NCI-H446 (cell line): ENCODE data around the gene LONP2.

Source experiments
- DNase-seq, 2 experiments: peaks; one replicate each; lab custom pipeline; 2025; lab: John Stamatoyannopoulos, UW

LONP2 gene

DNA sequence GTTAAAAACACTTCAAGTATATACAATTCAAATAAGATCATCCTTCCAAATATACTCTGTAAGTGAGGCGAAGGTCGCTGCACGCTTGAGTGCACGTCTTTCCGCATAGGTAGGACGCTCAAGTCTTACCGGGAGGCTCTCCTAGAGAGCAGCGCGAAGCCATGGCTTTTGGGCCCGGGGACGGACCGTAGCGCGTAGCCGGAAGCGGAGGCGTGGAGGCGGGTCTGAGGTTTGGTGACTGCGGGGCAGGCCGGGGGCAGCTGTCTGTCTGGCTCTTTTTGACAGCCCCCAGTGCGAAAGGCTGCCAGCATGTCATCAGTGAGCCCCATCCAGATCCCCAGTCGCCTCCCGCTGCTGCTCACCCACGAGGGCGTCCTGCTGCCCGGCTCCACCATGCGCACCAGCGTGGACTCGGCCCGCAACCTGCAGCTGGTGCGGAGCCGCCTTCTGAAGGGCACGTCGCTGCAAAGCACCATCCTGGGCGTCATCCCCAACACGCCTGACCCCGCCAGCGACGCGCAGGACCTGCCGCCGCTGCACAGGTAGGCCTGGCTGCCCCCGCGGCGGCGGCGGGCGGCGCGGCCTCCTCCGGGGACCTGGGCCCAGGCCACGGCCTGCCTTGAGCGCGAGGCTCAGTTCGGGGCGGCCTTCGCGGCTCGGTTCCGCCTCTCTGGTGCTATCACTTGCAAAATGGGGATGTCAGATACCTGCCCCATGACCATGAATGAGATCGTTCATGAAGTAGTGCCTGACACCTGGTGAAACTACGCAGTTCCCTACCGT is at the start of gene LONP2:
LONP2 (plus strand) TSS at position 221 of the 783 bp plus-strand sequence; CDS start at position 310, 89 bp downstream.
- peak; percentile 24 to 77 for DNase-seq

GRCh38 chr16:48194828-48195556 is 49.1 kb upstream of the LONP2 start:
- DNase-seq, result peak; percentile 7 to 61

DNA sequence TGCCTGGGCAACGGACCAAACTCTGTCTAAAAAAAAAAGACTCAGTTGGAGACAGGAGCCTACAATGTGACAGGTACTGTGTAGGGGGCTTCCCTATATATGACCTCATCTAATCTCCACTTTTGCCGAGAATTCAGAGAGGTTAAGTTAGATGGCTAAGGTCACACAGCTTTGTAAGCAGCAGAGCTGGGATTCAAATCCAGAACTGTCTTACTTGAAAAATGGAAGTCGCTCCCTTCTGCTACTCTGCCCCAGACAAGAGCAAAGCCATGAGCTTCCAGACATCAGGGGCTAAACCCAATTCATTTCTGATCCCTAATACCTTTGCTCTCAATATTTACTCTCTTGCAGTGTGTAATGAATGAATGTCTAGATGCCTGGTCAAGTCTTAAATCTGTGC is 46.8 kb upstream of the LONP2 start:
- DNase-seq, result no peak

- no peak for DNase-seq
These were observed 42.4 kb upstream of the LONP2 start for GRCh38 chr16:48201515-48202201.

GRCh38 chr16:48203974-48204824 is 39.9 kb upstream of the LONP2 start:
- no peak for DNase-seq

DNA sequence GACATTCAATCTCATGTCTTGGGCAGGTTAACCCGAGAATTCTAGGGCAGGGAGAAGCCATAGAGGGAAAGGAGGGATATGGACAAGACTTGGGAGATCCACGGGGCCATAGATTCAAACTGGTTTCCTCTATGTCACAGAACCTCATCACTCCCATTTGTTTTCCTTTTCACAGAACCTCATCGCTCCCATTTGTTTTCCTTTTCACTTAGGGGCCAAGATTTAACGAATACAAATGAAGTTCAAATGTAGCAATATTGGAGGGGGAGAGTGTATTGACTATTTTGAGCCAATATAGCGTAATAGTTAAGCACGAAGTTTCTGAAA is 39.3 kb upstream of the LONP2 start:
- no peak for DNase-seq

DNA sequence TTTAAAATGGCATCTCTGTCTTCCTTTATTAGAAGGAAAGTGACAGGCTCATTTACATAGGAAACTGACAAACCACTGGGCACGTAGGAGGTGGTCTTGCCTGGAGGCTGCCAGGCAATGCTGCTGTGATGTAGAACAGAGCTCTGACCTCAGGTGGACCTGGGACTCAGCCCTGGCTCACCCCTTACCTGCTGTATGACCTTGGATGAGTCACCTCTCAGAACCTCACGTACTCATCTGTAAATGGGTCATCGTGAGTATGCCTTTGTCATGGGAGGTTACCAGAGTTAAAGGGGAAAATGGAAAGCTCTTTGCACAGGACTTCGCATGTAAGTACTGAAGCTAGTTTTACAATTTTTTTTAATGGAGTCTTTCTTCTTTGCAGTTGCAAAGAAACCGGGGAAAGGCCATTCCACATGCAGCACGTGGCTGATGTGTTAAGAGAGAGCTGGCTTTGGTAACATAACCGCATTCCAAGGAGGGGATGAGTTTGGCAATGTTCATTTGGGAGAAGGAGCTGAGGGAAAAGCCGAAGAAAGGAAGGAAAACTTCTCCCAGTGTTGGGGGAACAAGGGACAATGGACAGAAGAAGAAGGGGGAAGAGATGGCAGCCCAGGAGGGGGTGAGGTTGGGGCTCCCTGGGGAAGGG is 37.4 kb upstream of the LONP2 start:
- no peak for DNase-seq

DNA sequence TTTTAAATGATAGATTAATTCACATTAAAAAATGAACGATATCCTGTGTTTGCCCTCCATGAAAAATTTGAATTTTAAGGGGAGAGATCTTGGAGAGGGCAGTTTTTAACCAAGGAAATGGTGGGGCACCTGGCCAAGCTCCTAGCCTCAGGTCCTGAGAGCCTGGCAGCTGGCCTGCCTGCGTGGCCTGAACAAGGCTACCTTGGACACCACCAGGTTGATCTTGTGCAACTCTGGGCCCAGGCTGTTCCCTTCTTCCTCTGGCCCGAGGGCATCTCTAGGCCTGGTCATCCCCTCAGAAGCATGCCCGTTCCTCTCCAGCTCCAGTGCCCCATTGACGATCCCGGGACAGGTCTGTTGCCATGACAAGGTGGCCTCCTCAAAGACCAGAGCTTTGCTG is 33.4 kb upstream of the LONP2 start:
- DNase-seq, result no peak

- no peak for DNase-seq
These were observed 32.1 kb upstream of the LONP2 start for GRCh38 chr16:48212033-48212432.

DNA sequence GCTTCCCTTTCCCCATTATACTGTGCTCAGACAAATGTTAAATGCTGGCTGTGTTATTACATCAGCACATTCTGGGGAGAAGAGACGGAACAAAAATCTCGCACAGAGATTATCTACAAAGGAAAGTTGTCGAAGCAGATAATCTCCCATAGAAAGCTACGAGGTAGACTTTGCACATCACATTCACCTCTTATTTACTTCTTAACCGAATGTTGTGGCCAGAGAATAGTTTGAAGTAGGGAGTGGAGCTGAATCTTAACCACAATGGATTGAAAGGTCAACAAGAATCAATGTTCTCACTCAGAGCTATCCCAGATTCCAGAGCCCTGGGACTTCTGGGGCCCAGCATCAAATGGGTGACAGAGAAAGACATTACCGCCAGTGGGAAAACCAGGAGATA is 28.4 kb upstream of the LONP2 start:
- no peak for DNase-seq

- DNase-seq, result no peak
These were observed 26.4 kb upstream of the LONP2 start for GRCh38 chr16:48217708-48218107.

DNA sequence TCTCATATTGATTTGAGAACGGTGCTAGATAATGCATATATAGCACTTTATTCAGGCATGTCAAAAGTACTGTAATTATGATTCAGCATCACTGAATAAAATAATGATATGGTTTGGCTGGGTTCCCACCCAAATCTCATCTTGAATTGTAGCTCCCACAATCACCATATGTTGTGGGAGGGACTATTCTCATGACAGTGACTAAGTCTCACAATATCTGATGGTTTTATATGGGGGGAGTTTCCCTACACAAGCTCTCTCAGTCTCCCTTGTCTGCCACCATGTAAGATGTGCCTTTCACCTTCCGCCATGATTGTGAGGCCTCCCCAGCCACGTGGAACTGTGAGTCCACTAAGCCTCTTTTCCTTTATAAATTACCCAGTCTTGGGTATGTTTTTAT is 25.6 kb upstream of the LONP2 start:
- no peak for DNase-seq

DNA sequence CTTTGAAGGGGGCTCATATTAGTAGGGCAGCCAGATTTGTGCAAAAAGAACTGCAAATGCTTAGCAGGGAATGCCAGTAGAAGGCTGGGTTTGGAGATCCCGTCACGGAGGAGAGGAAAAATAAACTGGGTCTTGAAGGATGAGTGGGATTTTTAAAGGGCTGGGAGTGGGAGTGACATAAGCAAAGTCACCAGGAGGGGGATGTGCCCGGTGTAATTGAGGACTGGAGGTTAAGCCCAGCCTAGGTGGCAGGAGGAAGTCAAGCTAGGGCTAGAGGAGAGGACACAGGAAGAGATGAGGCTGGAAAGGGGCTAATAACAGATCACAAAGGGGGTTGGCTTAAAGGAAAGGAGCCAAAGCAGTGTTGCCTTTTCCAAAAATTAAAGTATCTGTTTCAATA is 23.2 kb upstream of the LONP2 start:
- no peak for DNase-seq

GRCh38 chr16:48223490-48223889 is 20.6 kb upstream of the LONP2 start:
- no peak for DNase-seq

GRCh38 chr16:48225456-48225855 is 18.6 kb upstream of the LONP2 start:
- DNase-seq, result no peak

GRCh38 chr16:48231727-48232492 is 12.2 kb upstream of the LONP2 start:
- DNase-seq, result no peak

GRCh38 chr16:48232493-48233040 is 11.5 kb upstream of the LONP2 start:
- no peak for DNase-seq

GRCh38 chr16:48234630-48235029 is 9.5 kb upstream of the LONP2 start:
- DNase-seq, result no peak

- DNase-seq, result no peak
These were observed 9.0 kb upstream of the LONP2 start for GRCh38 chr16:48235058-48235555.

DNA sequence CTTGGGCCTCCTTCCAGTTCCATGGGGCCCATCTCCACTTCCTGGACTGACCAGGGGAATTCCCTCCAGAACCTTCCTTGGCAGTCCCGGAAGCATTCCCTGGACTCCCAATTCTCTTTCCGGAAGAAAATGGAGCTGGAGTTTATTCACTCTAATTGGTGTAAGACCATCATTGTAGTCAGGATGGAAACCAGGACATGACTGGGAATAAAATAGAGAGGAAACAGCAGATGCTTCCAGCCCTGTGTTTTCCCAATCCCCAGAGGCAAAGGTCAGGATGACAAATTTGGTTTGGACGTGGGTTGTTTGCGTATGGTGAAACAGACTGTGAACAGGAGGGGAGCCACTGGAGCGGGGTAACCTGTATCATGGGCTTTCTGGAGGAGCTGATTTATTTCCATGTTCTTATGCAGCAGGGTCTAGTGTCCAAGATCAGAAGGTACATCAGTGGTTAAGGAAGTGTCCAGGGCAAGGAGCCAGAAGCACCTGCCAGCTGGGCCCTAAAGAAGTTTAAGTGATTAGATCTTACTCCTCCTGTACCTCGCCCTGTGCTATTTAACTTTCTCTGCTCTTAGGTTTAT is 8.5 kb upstream of the LONP2 start:
- DNase-seq, result no peak
